Measurements from ENCODE around the gene KCNJ1. TPM values are rescaled to one million over a fixed set of nuclear protein-coding genes. Genes with fewer than 3 reads are reported as not detected.

Gene KCNJ1
- total and polyA plus RNA-seq, 2 donors (not counting 1 experiment from before 2014, with no cell fraction given): not detected

GRCh38 chr11:128810784-128811514 lies 56.1 kb downstream of the KCNJ1 start:
- DNase-seq (ENCODE audit: low read depth in 2 of 2): no peak
- Histone ChIP-seq H3K9ac (ENCODE audit: insufficient read depth, low read length) (no peak overlapping the region), H2AFZ (ENCODE audit: low read length) (no peak overlapping the region), H3K4me1 (ENCODE audit: control insufficient read depth, extremely low read depth, insufficient read depth, low read length) (no peaks in the 10 kb centered on the region), H3K9me3 (ENCODE audit: control insufficient read depth, insufficient read depth, low read depth, low read length) (no peaks in the 10 kb centered on the region), H3K4me3 (replicated peaks in 1 of 4; ENCODE audit: control extremely low read depth in 1 of 4, insufficient read depth in 1 of 4, low read depth in 3 of 4, low read length in 4 of 4) (no peak overlapping the region), H3K27me3 (ENCODE audit: control insufficient read depth, insufficient read depth, low read length) (no peaks in the 10 kb centered on the region), H4K20me1 (ENCODE audit: control insufficient read depth, extremely low read depth, insufficient read depth, low read length) (no peaks in the 10 kb centered on the region), H3K79me2 (ENCODE audit: control insufficient read depth, insufficient read depth, low read length) (no peaks in the 10 kb centered on the region), H3K27ac (ENCODE audit: insufficient read depth, low read length) (no peak overlapping the region), H3K4me2 (ENCODE audit: extremely low read depth, insufficient read depth, low read length) (no peak overlapping the region), H3K36me3 (ENCODE audit: control insufficient read depth, insufficient read depth, low read length) (no peaks in the 10 kb centered on the region)
- TF ChIP-seq CTCF (conservative IDR thresholded peaks at IDR 0.05 in 1 of 2, IDR thresholded peaks at IDR 0.05 in 1 of 2; ENCODE audit: low read depth in 1 of 2, low read length in 2 of 2): no peak
- no peak for TF ChIP-seq EZH2 (IDR thresholded peaks at IDR 0.05; ENCODE audit: low read length, missing control alignments)

- Histone ChIP-seq H3K9ac (ENCODE audit: insufficient read depth, low read length) (no peak overlapping the region), H2AFZ (ENCODE audit: low read length) (no peak overlapping the region), H3K4me3 (replicated peaks in 1 of 4; ENCODE audit: control extremely low read depth in 1 of 4, insufficient read depth in 1 of 4, low read depth in 3 of 4, low read length in 4 of 4) (no peak overlapping the region), H3K4me1 (ENCODE audit: control insufficient read depth, extremely low read depth, insufficient read depth, low read length) (no peaks in the 10 kb centered on the region), H4K20me1 (ENCODE audit: control insufficient read depth, extremely low read depth, insufficient read depth, low read length) (no peaks in the 10 kb centered on the region), H3K9me3 (ENCODE audit: control insufficient read depth, insufficient read depth, low read depth, low read length) (no peaks in the 10 kb centered on the region), H3K36me3 (ENCODE audit: control insufficient read depth, insufficient read depth, low read length) (no peaks in the 10 kb centered on the region), H3K79me2 (ENCODE audit: control insufficient read depth, insufficient read depth, low read length) (no peaks in the 10 kb centered on the region), H3K4me2 (ENCODE audit: extremely low read depth, insufficient read depth, low read length) (no peak overlapping the region), H3K27me3 (ENCODE audit: control insufficient read depth, insufficient read depth, low read length) (no peaks in the 10 kb centered on the region), H3K27ac (ENCODE audit: insufficient read depth, low read length) (no peak overlapping the region)
- TF ChIP-seq EZH2 (IDR thresholded peaks at IDR 0.05; ENCODE audit: low read length, missing control alignments) (no peak), CTCF (conservative IDR thresholded peaks at IDR 0.05 in 1 of 2, IDR thresholded peaks at IDR 0.05 in 1 of 2; ENCODE audit: low read depth in 1 of 2, low read length in 2 of 2) (no peak)
- no peak for DNase-seq (ENCODE audit: low read depth in 2 of 2)
These were observed 58.0 kb downstream of the KCNJ1 start for GRCh38 chr11:128809128-128809527.

GRCh38 chr11:128807909-128808308 lies 59.2 kb downstream of the KCNJ1 start:
- Histone ChIP-seq H2AFZ (ENCODE audit: low read length) (no peak overlapping the region), H3K36me3 (ENCODE audit: control insufficient read depth, insufficient read depth, low read length) (no peaks in the 10 kb centered on the region), H3K79me2 (ENCODE audit: control insufficient read depth, insufficient read depth, low read length) (no peaks in the 10 kb centered on the region), H3K27ac (ENCODE audit: insufficient read depth, low read length) (no peak overlapping the region), H3K4me2 (ENCODE audit: extremely low read depth, insufficient read depth, low read length) (no peak overlapping the region), H3K4me1 (ENCODE audit: control insufficient read depth, extremely low read depth, insufficient read depth, low read length) (no peaks in the 10 kb centered on the region), H3K27me3 (ENCODE audit: control insufficient read depth, insufficient read depth, low read length) (no peaks in the 10 kb centered on the region), H3K9me3 (ENCODE audit: control insufficient read depth, insufficient read depth, low read depth, low read length) (no peaks in the 10 kb centered on the region), H3K9ac (ENCODE audit: insufficient read depth, low read length) (no peak overlapping the region), H4K20me1 (ENCODE audit: control insufficient read depth, extremely low read depth, insufficient read depth, low read length) (no peaks in the 10 kb centered on the region), H3K4me3 (replicated peaks in 1 of 4; ENCODE audit: control extremely low read depth in 1 of 4, insufficient read depth in 1 of 4, low read depth in 3 of 4, low read length in 4 of 4) (no peak overlapping the region)
- no peak for DNase-seq (ENCODE audit: low read depth in 2 of 2)
- no peak for TF ChIP-seq EZH2 (IDR thresholded peaks at IDR 0.05; ENCODE audit: low read length, missing control alignments)
- TF ChIP-seq CTCF (conservative IDR thresholded peaks at IDR 0.05 in 1 of 2, IDR thresholded peaks at IDR 0.05 in 1 of 2; ENCODE audit: low read depth in 1 of 2, low read length in 2 of 2): no peak
